GM19468 (cell line): ENCODE measurements around the gene GTF2E1.

Experiments used
- ATAC-seq: cut with Tn5 transposase; IDR thresholded peaks from one replicate; pipeline ENCODE4 v1.9.1; 2021; ENCODE audit warnings: mild to moderate bottlenecking, moderate library complexity, moderate number of reproducible peaks; ENCODE audit not compliant: unreplicated experiment; ENCODE audit errors: extremely low read depth

The GTF2E1 gene

DNA sequence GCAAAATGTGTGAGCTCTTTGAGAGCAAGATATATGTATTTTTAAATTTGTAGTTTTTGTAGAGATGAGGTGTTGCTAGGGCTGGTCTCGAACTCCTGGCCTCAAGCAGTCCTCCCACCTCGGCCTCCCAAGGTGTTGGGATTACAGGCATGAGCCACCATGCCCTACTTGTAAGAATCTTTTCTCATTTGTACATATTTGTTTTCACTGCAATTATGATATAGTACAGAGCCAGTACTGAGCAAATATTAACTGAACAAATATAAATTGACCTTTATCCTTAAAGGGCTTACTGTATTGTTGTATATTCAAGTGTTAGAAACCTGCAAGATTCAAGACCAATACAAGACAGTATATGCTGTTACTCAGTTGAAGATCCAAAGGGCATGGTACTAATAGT is 53.4 kb downstream of the GTF2E1 start:
- no peak for ATAC-seq

DNA sequence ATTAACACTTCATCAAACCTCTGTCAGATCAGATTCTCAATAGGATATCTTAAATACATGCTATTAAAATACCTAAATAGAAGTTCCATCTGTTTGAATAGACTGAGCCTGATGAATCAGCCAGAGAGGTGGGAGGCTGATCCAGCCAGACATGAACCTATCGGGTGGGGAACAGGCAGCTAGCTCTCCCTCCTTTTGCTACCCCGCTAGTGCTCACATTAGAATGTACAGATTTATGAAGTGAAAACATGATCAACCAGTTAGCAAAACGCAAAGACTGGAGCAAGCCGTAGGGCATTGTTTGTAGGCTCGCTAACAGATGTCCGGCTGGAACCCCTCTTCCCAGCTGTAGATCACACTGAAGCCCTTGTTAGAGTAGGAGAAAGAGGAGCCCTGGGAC is 54.4 kb downstream of the GTF2E1 start:
- no peak for ATAC-seq

DNA sequence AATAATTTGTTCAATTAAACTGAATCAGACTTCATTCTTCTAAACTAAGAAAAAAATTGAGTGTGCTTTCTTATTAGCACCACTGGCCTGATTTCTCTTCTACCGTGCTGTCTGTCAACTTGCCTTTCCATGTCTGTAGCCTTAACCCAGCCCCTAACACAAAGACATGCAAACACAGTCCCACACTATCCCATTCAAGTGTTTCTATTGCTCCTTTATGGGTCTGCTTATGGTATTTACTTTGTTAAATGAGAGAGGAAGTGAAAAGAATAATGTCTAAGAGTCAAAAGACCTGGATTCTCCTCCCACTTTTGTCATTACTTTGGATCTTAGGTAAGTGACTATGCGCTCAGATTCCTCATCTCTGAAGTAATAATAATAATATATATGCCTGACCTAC is 55.3 kb downstream of the GTF2E1 start:
- no peak for ATAC-seq

DNA sequence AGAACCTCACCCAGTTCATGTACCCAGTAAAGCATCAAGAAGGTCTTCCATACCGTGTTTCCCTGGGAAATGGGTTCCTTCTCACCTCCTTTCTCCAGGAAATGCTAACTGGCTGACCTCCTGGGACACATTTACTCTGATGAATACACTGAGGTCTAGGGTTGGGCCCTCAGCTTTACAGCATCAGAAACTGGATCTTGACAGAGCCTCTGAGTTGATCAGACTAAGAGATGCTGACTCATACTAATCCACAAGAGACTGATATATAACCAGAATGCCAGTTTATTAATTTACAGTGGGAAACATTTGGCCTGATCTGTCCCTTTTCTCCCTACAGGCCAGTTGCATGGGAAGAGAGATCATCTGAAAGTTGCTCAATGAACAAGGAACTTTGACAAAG is 55.8 kb downstream of the GTF2E1 start:
- ATAC-seq: no peak

DNA sequence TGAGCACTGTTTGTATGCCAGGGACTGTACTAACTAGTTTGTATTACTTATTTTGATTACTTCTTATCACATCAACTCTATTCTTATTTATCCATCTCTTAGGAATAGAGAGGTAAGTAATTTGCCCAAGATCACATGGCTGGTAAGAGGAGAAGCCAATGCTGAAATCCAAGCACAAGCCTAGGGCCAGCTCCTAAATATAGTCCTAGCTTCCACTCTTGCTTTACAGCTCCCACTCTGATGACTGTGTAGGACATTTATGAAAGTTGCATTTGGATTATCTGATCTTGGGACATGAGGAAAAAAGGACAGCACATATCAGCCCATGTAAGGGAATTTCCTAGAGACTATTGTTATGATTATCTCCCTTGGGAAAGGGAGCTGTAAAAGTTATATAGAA is 58.1 kb downstream of the GTF2E1 start:
- ATAC-seq: no peak

DNA sequence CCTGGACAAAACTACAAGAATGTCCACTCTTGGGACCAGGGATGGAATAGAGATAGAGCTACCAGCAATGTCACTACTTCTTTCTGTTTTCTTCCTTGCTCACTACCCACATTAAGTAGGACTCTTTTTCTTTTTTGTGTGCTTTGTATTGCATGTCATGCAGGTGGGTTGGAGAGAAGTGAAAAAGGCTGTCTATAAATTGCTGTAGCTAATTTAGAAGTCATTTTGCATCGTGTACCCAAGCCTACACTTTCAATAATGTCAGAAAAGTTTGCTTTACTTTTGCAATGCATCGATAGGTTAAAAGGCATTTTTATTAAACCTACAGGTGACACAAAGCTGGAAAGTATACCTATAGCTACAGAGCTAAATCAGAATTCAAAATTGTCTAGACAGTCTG is 58.9 kb downstream of the GTF2E1 start:
- ATAC-seq: no peak

DNA sequence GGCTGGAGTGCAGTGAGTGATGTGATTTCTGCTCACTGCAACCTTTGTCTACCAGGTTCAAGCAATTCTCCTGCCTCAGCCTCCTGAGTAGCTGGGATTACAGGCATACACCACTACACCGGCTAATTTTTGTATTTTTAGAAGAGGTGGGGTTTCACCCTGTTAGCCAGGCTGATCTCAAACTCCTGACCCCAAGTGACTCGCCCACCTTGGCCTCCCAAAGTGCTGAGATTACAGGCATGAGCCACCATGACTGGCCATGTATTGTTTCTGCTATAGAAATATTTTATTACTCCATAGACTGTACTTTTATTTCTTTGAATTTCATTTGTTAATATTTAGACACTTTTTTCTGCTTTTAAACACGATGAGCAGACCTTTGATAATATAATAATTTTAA is 60.4 kb downstream of the GTF2E1 start:
- no peak for ATAC-seq

DNA sequence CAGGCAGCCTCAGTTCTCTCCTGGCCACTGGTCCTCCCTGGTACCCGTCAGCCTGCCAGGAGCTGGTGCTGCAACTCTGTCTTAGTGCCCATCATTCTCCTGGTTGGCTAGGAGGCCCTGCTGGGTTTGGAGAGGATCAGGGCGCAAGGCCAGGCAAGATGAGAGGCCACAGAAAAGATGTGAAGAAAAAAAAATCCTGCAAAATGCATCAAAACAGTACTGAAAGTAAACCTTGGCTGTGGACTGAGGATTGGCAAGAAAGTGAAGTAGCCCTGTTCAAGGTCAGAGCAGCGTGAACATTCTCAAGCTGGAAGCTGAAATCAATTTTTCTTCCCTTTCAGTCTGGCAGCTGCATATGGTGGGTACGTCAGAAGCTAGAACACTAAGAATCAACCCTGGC is 74.2 kb downstream of the GTF2E1 start:
- ATAC-seq: no peak

DNA sequence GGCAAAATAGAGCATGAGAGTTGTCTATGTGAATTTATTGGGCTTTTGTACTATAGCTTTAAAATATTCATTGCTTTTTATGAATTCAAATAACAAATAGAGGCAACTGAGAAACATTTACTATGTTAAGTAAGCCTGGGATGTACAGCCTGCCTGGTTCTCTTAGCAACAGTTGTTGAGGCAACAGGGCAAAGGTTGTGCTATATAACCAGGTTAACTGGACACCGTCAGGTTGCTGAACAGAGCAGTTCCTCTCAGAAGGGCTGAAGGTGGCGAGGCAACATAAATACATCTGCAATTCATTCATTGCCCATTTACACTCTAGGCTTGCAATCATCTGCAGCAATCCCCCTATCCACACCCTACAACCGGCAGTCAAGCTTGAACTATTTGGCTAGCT is 78.2 kb downstream of the GTF2E1 start:
- no peak for ATAC-seq

DNA sequence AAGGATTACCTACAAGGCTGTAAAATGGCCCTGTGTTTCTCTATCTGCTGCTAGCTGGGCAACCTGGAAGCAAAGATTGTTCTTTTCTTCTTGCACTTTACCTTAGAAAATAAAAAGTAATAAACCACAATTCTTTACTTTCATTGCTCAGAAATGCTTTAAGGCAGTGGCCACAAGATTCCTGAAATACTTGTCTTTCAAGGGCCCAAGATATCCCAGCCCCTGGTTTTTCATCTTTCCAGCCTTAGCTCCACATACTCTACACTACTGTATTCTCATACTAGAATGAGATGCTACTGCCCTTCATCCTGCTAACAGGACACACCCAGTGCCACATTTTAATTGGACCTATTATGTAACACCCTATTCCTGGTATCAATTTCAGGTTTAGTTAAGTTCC is 78.9 kb downstream of the GTF2E1 start:
- no peak for ATAC-seq

DNA sequence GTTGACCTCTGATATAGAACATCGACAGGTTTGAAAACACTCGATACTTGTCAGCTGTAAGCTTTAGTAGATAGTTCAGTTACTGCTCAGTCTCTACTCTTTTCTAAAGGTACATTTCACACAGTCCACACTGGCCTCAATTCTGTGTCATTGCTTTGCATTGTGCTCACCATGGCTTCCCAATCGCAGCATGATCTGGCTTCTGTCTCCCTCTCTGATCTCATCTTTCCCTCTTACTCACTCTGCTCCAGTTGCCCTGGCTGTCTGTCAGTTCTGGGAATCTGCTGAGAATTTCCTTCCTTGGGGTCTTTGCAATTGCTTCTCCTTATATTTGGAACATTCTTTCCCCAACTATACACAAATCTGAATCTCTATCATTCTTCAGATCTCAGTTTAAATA is 80.6 kb downstream of the GTF2E1 start:
- no peak for ATAC-seq

DNA sequence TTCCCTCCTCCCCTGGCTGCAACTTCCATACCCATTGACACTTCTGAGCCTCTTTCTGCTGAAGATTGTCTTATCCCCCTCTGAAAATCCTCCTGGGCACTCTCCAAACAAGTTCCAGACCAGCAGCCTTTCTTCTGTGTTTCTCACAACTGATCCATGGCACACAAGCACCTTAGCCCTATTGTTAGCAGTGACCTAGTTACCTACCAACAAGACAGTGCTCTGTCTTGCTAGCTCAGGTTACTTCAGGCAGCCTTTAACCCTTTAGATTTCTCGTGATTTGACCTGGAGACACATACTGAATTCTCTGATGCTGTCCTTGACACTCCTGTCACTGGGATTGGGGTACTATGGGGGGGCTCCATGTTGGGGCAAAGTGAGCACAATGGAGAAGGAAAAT is 82.1 kb downstream of the GTF2E1 start:
- ATAC-seq: no peak

DNA sequence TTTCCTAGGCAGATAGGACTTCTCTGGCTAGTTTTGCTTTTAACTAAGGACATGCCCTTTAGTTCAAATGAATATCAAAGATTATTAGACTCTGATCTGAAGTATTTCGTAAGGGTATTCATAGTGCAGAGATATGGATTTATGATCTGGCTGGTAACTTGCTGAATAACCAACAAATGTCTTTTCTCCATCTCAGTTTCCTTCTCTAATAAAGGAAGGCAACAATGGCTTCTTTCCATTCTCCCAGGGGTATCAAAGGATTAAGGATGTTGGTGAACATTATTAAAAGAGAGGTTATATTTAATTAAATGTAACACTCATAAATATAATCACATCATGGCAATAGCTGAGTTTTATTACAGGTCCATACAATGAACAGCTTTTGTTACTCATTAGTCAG is 86.3 kb downstream of the GTF2E1 start:
- no peak for ATAC-seq

DNA sequence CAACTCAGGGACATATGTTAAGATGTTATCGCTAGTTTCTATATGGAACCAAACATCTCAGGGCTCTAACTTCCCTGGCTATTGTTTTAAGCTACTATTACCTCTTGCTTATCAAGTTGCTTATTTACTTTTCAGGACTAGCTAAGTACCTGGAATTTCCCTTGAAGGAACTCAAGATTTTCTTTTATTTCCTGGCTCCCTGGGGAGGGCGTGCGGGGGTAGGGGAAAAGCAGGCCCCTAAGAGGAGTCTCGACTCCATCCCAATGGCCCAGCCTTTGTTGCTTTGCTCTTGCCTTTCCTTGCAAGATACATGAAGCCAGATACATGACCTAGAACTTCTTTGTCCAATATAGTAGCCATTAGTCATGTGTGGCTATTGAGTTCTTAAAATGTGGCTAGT is 88.5 kb downstream of the GTF2E1 start:
- no peak for ATAC-seq
